BJ (cell line): ENCODE measurements around the gene MRPL10. TPM values are rescaled to one million over a fixed set of nuclear protein-coding genes. Genes with fewer than 3 reads are reported as not detected.

Source experiments
- CTCF ChIA-PET: fragments of 350-600 bp; formaldehyde crosslinking; extraction: SDS; loops from one replicate; lab custom pipeline; 2021; ENCODE audit warnings: antibody characterized with exemption, inconsistent platforms; lab: Yijun Ruan, JAX
- POLR2A ChIA-PET: fragments of 300-600 bp; sonication (Branson Sonifier 250); formaldehyde crosslinking; extraction: SDS; loops from one replicate; lab custom pipeline; 2021; ENCODE audit warnings: antibody characterized with exemption; lab: Charles Lee
- DNase-seq: peaks from one replicate; pipeline ENCODE4 v3.0.0-alpha.2; 2011; ENCODE audit warnings: low read depth
- H3K27me3 ChIP-seq: 2 replicates; pipeline ENCODE4 v1.6.0; 2011; ENCODE audit warnings: low read length; ENCODE audit not compliant: control insufficient read depth, insufficient read depth
- H3K36me3 ChIP-seq: 2 replicates; pipeline ENCODE4 v1.5.1; 2011; ENCODE audit warnings: low read length; ENCODE audit not compliant: control insufficient read depth, insufficient read depth
- H3K4me3 ChIP-seq: 2 replicates; pipeline ENCODE4 v1.5.1; 2011; ENCODE audit warnings: low read depth, mild to moderate bottlenecking, control low read depth, low read length
- polyA plus RNA-seq: library from polyadenylated mRNA; depleted of rRNA; stranded (reverse); fragments of >200 nt; gene quantifications from 2 replicates; pipeline ENCODE4 v1.2.3, GENCODE V29; 2011
- TF ChIP-seq, protein P1 (sequence below): IDR thresholded peaks from 2 replicates; pipeline ENCODE4 v1.5.1; 2011; ENCODE audit warnings: low read depth, mild to moderate bottlenecking, control low read depth, inconsistent platforms, low read length, moderate library complexity; ENCODE audit not compliant: insufficient read depth

MRPL10 gene
- polyA plus RNA-seq, 1 experiment, result 59.2 TPM

DNA sequence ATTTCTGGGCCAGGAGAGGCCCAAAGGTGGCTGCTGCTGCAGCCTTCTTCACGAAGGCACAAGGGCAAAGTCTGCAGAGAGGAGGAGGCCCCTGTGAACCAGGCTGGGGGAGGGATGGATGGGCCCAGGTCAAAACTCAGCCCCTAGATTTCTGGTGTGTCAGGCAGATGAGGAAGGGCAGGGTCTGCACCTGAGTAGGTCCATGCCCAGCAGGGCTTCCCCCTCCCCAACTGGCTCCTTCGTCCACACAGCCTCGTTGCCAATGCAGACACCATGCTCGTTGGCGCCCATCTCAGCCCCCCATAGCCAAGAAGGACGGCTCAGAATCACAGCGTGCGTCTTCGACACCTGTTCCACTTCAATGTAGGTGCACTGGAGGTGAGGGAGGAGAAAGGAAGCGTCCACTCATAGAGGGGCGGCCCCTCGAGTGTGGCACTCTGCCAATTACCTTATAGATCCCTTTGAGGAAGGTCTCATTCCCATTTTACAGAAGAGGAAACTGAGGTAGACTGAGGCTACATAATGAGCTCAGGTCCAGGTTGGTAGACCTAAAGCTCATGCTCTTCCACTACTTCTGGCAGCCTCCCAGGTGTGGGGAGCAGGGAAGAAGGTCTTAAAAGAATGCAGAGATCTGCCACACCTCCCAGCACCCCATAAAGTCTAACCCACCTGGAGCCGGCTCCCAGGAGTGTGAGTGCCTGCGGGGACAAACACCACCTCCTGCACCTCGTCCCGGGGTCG lies 8.8 kb upstream of the MRPL10 start:
- TF ChIP-seq, protein P1, sequence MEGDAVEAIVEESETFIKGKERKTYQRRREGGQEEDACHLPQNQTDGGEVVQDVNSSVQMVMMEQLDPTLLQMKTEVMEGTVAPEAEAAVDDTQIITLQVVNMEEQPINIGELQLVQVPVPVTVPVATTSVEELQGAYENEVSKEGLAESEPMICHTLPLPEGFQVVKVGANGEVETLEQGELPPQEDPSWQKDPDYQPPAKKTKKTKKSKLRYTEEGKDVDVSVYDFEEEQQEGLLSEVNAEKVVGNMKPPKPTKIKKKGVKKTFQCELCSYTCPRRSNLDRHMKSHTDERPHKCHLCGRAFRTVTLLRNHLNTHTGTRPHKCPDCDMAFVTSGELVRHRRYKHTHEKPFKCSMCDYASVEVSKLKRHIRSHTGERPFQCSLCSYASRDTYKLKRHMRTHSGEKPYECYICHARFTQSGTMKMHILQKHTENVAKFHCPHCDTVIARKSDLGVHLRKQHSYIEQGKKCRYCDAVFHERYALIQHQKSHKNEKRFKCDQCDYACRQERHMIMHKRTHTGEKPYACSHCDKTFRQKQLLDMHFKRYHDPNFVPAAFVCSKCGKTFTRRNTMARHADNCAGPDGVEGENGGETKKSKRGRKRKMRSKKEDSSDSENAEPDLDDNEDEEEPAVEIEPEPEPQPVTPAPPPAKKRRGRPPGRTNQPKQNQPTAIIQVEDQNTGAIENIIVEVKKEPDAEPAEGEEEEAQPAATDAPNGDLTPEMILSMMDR, result no peak
- DNase-seq, result no peak
- ChIA-PET POLR2A (no interaction called here), CTCF (interaction anchor here (0.6 to 20.0 kb wide), 20 partner anchors 9 to 257 kb away, joined by 3 to 875 read pairs (median 4); partner anchors contain the start of genes LRRC46, MRPL10, PRR15L and SP2)
- Histone ChIP-seq H3K4me3 (peak overlapping the region; percentile 63), H3K27me3 (no peaks in the 10 kb centered on the region), H3K36me3 (peaks cover 5% of the 10 kb centered on the region)

DNA sequence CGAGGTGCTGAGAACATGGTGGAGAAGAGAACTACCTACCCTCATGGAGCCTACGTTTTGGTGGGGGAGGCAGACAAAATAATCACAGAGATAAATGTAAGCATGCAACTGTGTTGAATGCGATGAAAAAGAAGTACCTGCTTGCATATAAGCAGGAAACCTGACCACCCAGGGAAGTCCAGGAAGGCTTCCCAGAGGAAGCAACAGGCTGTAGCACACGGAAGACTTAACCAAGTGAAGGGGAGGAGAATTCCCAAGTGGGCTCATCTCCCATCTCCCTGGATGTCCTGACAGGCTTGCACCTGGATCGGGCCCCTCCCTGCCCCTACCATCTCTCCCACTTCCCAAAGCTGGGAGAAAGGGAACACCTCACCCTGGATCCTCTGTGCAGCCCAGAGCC lies 7.7 kb upstream of the MRPL10 start:
- no peak for DNase-seq
- peaks cover 5% of the 10 kb centered on the region for H3K36me3 ChIP-seq
- TF ChIP-seq, protein P1, result no peak
- CTCF ChIA-PET, result interaction anchor here (0.8 to 20.0 kb wide), 3 partner anchors 48 to 132 kb away, joined by 3 to 875 read pairs (median 4); partner anchors contain the start of genes CDK5RAP3 and SP2
- no peak overlapping the region for H3K4me3 ChIP-seq
- H3K27me3 ChIP-seq, result no peaks in the 10 kb centered on the region
- POLR2A ChIA-PET, result no interaction called here

DNA sequence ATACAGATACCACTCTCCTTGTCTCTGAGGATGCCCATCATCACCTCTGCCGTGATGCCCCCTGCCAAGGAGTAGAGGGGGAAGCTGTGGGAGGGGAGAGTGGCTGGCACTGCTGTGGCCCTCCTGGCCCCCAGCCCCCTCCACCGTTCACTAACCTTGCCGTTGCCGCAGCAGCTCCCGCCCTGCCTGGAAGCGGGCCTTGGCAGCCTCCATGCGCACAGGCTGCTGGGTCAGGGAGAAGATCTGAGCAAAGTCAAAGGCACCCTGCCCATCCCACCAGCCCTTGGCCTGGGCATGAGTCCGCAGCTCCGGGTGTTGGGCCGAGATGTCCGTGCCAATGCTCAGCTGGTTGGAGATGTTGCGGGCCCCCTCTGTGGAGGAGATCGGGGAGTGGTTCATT lies 7.3 kb upstream of the MRPL10 start:
- H3K36me3 ChIP-seq, result peaks cover 5% of the 10 kb centered on the region
- TF ChIP-seq, protein P1, result no peak
- ChIA-PET CTCF (interaction anchor here (1.5 to 20.0 kb wide), 2 partner anchors 49 to 108 kb away, joined by 4 to 875 read pairs; partner anchors contain the start of gene SP2), POLR2A (no interaction called here)
- H3K27me3 ChIP-seq, result no peaks in the 10 kb centered on the region
- no peak overlapping the region for H3K4me3 ChIP-seq
- DNase-seq, result no peak

DNA sequence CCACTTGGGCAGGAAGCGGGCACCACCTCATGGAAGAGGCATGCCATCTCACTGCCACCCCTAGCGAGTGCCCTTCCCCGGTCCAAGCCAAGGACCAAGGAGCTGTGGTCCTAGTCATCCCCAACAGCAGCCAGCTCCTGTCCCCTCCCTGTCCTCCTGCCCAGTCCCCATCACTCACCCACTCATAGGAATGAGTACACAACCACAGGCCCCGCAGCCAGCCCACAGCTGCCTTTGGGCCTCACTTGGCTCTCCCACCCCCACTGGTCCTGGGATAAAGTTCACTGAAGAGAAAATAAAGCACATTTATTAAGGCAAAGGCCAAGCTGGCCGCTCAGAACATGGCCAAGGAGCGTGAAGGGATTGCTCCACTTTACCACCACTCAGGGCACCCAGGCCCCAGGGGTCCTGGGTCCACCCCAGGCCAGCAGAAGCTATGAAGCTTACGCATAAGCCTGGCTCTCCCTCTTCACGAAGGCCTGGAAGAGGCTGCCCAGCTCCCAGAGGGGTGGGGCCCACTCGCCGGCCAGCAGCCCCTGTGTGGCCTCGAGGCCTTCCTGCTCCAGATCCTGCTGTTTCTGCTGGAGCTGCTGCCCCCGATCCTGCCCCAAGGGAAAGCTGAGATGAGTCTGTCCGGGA lies 6.2 kb upstream of the MRPL10 start:
- no peak for DNase-seq
- no peak overlapping the region for H3K4me3 ChIP-seq
- POLR2A ChIA-PET, result no interaction called here
- H3K27me3 ChIP-seq, result no peaks in the 10 kb centered on the region
- peaks cover 5% of the 10 kb centered on the region for H3K36me3 ChIP-seq
- CTCF ChIA-PET, result interaction anchor here (0.8 to 20.0 kb wide), 4 partner anchors 50 to 141 kb away, joined by 3 to 875 read pairs (median 4); partner anchors contain the start of genes CDK5RAP3 and SP2
- TF ChIP-seq, protein P1, result no peak

DNA sequence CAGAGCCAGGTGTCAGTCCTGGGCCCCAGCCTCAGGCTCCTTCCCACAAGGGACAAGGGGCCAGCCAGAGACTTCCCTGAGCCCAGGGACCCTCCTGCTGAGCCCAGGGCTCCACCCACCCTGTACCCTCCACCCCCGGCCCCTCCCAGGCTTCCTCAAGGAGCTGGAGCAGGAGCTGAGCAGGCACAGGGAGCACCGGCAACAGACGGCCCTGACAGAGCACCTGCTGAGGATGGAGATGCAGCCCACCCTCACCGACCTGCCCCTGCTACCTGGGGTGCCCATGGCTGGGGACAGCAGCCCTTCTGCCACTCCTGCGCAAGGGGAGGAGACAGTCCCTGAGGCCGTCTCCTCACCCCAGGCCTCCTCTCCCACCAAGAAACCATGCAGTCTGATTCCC lies 5.3 kb upstream of the MRPL10 start:
- no peaks in the 10 kb centered on the region for H3K27me3 ChIP-seq
- POLR2A ChIA-PET, result no interaction called here
- CTCF ChIA-PET, result interaction anchor here (0.8 to 20.0 kb wide), 3 partner anchors 9 to 113 kb away, joined by 3 to 875 read pairs (median 5); partner anchors contain the start of gene SP2
- H3K36me3 ChIP-seq, result peaks cover 5% of the 10 kb centered on the region
- DNase-seq, result no peak
- H3K4me3 ChIP-seq, result no peak overlapping the region
- TF ChIP-seq, protein P1, result no peak
